GM12865 (cell line): ENCODE results near the gene TSKU.

Experiments used
- DNase-seq: peaks from one replicate; pipeline ENCODE4 v3.0.0; 2010; ENCODE audit warnings: low read depth
- H3K4me3 ChIP-seq: 2 replicates; pipeline ENCODE4 v1.5.1; 2011; ENCODE audit warnings: mild to moderate bottlenecking, low read depth, low read length, control low read depth
- CTCF ChIP-seq: IDR thresholded peaks from 2 replicates; pipeline ENCODE4 v1.5.1; 2011; ENCODE audit warnings: low read length, control low read depth, low read depth, inconsistent platforms; ENCODE audit not compliant: insufficient read depth; ENCODE audit errors: missing control alignments

Gene TSKU

GRCh38 chr11:76844511-76844910 lies 61.4 kb downstream of the TSKU start:
- TF ChIP-seq CTCF, result no peak
- H3K4me3 ChIP-seq, result no peak overlapping the region
- DNase-seq, result no peak

GRCh38 chr11:76845069-76845468 lies 61.9 kb downstream of the TSKU start:
- TF ChIP-seq CTCF, result no peak
- no peak overlapping the region for H3K4me3 ChIP-seq
- DNase-seq, result no peak

- no peak for TF ChIP-seq CTCF
- no peak for DNase-seq
- no peak overlapping the region for H3K4me3 ChIP-seq
Observed at GRCh38 chr11:76846441-76846840, 63.3 kb downstream of the TSKU start.
